Hematopoietic multipotent progenitor cell treated with erythropoietin and hydrocortisone succinate and interleukin-3 and kit ligand, for 6 days (in vitro differentiated cells): ENCODE data around the gene BBS9.
"Not testable (repeated sequence)": the region's sequence is repeated elsewhere in the genome, so short reads cannot be mapped to it uniquely, and the experiment has no call there.

Source experiments
- DNase-seq: peaks from one replicate; pipeline ENCODE4 v3.0.0-alpha.2; 2015

BBS9 gene

DNA sequence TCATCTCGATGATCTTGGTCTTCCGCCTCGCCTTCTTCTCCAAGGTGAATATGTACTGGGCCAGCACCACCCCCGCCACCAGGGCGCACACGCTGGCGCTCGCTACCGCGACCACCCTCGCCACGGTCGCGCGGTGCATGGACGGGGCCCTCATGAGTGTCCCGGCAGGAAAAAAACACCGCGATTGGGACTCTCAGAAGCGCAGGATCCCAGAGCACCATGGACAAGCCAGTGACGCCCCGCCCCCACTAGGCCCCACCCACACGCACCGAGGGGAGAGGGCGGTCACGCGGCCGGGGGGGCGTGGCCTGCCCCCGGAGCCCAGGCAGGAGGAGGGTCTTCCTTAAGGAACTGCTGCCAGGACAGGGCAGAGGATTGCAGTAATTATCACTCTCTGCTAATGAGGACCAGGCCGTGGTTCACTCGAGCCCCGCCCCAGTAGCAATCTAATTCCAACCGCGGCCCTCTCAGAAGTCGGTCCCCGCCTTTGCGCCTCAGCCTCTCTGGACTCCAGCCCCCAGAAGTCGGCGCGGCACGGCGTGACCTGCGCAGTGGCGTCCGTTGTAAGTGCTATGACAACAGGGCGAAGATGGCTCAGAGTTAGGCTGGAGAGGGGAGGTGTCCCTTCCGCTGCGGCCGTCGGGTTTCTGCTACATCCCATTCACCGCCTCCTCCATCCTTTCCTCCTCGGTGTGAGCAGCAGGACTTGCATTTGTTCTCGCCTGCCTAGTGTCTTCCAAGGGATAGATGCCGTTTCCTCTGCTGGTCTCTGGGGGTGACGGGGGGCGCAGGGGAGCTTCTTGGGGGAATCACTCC is at the start of gene BBS9:
Gene BBS9 (plus strand): TSS at position 575 of the 816 bp plus-strand sequence. CDS start 16,689 bp downstream, outside the sequence.
- DNase-seq: peak; percentile 98

DNA sequence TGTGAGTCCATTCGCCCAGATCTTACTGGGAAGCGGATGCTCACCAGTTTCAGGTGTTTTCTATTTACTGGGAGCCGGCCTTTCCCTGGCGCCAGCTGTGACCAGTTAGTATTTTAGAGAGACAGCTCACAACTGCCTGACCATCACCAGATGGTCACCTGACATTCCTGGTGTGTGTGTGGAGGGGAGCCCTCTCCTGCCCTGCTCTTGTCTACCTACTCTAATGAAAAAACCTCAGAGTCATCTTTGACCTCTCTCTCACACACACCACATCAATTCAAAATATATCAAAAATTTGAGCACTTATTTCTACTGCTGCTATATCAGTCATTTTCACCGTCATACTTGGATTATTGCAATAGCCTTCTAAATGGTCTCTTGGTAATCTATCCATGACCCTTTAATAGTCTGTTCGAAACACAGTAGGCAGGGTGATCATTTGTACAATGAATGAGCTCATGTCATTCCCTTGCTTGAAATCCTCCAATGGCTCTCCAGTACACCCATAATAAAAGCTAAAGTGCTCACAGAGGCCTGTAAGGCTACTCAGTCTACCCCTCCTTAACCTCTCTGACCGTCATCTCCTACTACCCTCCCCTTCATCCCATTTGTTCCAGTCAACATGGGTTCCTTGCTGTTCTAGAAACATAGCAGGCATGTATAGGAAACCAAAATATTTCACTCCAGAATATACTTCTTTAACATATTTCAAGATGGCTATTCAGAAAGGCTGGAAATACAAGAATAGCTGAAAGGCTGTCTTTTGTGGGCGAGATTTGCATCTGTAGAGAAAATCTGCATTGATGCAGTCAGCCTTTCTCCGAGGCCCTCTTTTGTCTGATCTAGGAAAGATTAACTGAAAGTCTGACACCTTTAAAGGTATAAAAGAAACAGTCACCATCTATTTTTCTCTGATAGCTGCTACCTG is 49.3 kb upstream of the BBS9 start:
- DNase-seq: no peak

DNA sequence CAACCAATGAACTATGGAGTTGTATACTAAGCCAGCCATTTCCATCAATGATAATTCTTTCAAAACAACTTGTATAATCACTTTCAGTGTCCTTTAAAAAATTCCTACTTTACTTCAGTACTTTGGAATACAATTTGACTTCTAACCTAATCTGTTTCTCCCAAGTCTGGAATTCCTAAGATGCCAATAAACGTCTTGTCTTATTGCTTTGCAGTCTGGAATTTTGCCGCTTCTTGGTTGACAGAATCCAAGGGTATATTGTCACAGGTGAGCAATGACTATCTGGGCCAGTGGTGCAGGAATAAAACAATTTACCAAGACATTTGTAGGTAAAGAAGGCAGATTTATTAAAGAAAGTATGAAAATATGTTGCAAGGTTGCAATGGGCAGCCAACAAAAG is 42.0 kb upstream of the BBS9 start:
- no peak for DNase-seq

DNA sequence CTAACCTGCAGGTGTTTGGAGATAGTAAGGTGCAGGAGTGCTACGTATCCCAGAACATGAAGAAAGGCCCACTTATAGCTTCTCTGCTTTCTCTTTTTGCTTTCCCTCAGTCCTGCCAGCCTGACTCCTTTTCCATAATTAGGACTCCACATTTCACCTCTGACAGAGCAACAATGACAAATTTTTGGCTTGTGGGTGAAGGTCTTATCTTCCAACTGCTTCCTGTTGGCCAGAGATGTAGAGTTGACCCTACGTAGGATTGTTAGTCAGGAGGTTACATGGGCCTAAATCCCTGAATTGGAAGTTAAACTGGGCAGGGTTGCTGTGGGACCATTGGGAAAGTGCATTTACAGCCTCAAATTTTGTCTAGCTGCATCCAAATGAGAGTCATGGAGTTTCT is 41.5 kb upstream of the BBS9 start:
- no peak for DNase-seq

DNA sequence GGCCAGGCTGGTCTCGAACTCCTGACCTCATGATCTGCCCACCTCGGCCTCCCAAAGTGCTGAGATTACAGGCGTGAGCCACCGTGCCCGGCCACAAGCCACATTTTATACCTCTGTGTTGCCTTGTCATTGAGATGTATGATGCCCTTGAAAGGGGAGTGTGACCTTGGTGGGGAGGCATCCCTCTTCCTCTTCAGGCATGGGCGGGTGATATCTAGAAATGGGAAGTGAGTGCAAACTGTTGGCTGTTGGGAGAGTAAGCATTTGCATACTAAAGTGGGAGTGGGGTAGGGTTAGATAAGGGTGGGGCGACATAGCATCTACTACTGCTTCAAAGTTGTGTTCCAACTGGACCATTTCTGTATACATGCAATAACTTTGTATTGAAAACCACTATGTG is 40.2 kb upstream of the BBS9 start:
- no peak for DNase-seq

DNA sequence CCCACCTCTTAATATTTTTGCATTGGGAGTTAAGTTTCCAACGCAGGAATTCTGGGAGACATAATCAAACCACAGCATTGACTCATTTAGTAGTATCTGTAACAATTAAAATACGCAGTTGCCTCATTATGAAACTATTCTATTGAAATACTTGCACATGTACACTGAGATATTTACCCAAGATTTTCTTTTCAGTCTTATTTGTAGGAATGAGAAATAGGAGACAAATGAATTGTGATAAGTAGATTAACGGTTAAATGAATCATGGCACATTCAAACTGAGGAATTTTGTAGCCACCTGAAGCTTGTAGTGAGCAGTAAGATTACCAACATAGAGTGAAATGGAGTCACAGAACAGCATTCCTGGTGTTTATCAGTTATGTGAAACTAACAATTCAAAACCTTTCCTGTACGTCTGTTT is 38.2 kb upstream of the BBS9 start:
- DNase-seq: no peak

DNA sequence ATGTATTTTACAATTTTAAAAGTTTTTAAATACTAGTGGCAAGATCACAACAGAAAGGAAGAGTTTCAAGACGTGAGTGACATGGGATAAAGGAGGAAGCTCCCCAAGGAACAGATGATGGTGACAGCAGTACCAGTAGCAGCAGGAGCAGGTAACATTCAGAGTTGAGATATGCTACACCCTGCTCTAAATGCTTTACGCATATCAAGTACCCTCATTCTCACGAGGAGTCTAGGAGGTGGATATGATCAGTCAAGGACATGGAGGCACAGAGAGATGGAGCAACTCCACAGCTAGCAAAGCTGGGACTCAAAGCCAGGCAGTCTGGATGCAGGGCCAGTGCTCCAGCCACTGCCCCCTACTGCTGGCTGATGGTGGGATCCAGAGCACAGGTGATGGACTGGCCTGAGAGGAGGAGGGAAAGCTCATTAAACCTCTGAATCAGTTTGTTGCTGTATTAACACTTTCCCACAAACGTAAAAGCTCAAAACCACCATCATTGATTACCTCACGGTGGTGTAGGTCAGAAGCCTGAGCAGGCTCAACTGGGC is 37.6 kb upstream of the BBS9 start:
- no peak for DNase-seq

GRCh38 chr7:33093266-33093665 is 36.1 kb upstream of the BBS9 start:
- DNase-seq: no peak

- not testable (repeated sequence) for DNase-seq
Observed at GRCh38 chr7:33094745-33095275, 34.6 kb upstream of the BBS9 start.

DNA sequence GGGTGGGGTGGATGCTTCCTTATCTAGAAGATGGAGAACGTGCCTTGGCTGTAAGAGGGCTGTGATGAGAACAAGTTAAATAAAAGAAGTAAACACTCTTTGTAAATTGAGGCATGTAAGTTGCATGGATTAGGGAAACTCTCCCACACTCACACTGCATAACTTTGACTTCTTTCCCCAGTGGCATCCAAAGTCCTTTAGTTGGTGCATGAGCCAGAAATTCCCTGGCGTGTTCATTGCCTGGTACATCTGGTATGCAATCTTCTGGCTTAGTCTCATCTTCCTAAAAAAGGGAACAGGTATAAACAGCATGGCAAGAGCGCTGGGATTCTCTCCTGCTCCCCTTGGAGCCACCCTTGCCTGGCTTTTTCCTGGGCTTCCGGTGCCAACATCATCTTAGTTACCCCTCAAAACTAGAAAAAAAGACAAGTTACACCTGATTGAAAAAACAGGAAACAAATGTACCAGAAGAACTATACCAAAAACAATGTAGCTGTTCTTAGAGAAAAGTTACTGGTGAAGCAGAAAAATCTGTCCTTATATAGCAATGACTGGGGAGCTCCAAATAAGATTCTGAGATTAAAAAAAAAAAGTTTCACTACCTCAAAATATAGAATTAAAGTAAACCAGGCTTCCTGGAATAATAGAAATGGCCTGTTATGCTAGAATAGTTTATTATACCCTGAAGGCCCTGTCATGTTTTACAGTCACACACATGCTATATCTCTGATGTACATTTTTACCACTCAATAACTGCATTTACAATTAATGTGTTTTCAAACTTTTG is 30.0 kb upstream of the BBS9 start:
- DNase-seq: no peak

DNA sequence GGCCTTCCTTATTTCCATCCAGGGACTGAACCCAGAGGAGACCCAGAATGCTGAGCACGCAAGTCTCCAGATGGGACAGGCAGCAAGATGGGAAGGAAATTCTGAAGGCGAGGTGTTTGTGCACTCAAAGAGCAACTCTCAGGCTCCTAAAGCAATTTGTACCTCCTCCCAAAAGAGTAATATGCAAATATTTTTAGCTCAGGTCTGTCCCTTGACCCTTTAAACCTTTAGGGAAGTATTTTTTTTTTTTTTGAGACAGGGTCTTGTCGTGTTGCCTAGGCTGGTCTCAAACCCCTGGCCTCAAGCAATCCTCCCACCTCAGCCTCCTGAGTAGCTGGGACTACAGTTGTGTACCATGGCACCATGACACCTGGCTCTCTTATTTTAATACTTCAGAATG is 28.6 kb upstream of the BBS9 start:
- DNase-seq: no peak

- no peak for DNase-seq
Observed at GRCh38 chr7:33101906-33102305, 27.5 kb upstream of the BBS9 start.

GRCh38 chr7:33107136-33108066 is 22.0 kb upstream of the BBS9 start:
- peak; percentile 66 for DNase-seq

GRCh38 chr7:33108554-33109004 is 20.8 kb upstream of the BBS9 start:
- peak; percentile 78 for DNase-seq

DNA sequence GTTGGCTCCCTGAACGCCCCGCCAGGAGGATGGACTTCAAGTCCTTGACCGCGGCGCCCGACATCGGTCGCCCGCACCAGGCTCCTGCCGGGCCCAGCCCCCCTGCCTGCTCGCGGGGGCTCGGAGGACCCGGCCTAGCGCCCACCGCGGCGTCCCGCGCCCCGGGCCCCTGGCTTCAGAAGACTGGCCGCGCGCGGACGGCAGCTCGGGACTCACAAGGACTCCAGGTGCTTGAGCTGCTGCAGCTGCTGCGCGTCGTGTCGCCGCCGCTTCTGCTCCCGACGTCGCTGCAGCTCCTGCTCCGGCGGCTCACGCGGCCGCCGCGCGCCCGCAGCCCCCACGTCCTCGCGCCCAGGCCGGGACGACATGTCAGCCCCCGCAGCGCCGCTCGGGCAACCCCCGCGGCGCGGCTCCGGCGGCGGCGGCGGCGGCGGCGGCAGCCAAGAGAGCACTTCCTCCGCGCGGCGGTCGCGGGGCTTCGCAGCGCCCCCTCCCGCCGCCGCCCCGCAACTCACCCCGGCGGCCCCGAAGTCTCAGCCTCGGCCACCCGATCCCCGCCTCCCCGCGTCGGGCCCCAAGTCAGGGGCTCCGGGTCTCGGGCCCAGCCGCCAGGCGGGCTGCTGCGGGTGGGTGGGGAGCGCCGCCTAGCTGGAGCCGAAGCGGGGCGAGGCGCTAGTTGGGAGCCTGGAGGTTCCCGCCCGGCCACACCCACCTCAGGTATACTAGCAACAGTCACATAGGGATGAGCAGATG is 20.2 kb upstream of the BBS9 start, which contains the start of gene RP9:
Gene RP9 (minus strand): TSS at position 400 of the 753 bp plus-strand sequence. CDS start 32 bp downstream, at position 368.
- DNase-seq: peak; percentile 77

GRCh38 chr7:33109758-33110238 is 19.6 kb upstream of the BBS9 start:
- peak; percentile 27 for DNase-seq

GRCh38 chr7:33111614-33112013 is 17.8 kb upstream of the BBS9 start:
- no peak for DNase-seq

DNA sequence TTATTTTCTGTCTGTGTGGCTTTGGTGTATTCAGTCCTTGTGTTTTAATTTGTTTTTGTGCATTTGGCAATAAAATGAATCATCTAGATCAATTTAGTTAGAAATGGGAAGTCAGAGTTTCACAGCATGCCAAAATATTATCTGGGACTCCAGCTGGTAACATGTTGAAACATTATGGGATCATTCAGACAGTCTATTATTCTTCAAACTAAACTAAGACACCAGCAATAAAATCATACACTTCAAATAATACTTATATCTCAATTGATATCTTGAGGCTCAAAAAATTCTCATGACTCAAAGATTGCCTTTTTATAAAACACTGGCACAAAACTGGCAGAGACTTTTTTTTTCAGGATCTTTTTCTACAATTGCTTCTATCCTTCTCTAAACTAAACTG is 14.4 kb upstream of the BBS9 start:
- no peak for DNase-seq

- no peak for DNase-seq
Observed at GRCh38 chr7:33118383-33118782, 11.0 kb upstream of the BBS9 start.

GRCh38 chr7:33127085-33127484 is 2.3 kb upstream of the BBS9 start:
- no peak for DNase-seq
